Keratinocyte (primary cell): Measurements from ENCODE around the gene CHN2. TPM values are rescaled to one million over a fixed set of nuclear protein-coding genes. Genes with fewer than 3 reads are reported as not detected.

ENCODE experiments used
- DNase-seq: peaks from one replicate; pipeline ENCODE4 v3.0.0-alpha.2; 2011; ENCODE audit warnings: low read depth, missing footprints, low spot score
- FAIRE-seq: peaks from 2 replicates; lab custom pipeline; 2011; peaks lifted over from hg19 to GRCh38; lab: Jason Lieb, UNC
- H2AFZ ChIP-seq: 2 replicates; pipeline ENCODE4 v1.6.0; 2012; ENCODE audit warnings: low read length, control low read depth, inconsistent platforms; ENCODE audit not compliant: control insufficient read depth
- H3K27ac ChIP-seq: 2 replicates; pipeline ENCODE4 v1.5.1; 2011; ENCODE audit warnings: low read length; ENCODE audit not compliant: control insufficient read depth, insufficient read depth
- H3K27me3 ChIP-seq: 3 replicates; pipeline ENCODE4 v1.6.0; 2011; ENCODE audit warnings: low read length; ENCODE audit not compliant: control insufficient read depth, insufficient read depth; ENCODE audit errors: extremely low read depth
- H3K36me3 ChIP-seq, 2 experiments: 2 replicates in 1 of 2; 3 replicates in 1 of 2; pipeline ENCODE4 v1.5.1; 2011; ENCODE audit warnings: low read length in 2 of 2, mild to moderate bottlenecking in 1 of 2; ENCODE audit not compliant: control insufficient read depth in 2 of 2, insufficient read depth in 2 of 2; ENCODE audit errors: extremely low read depth in 1 of 2
- H3K4me1 ChIP-seq: 3 replicates; pipeline ENCODE4 v1.5.1; 2011; ENCODE audit warnings: low read length; ENCODE audit not compliant: control insufficient read depth, insufficient read depth; ENCODE audit errors: extremely low read depth
- H3K4me2 ChIP-seq: 3 replicates; pipeline ENCODE4 v1.6.0; 2011; ENCODE audit warnings: low read depth, low read length; ENCODE audit not compliant: control insufficient read depth, insufficient read depth; ENCODE audit errors: extremely low read depth
- H3K4me3 ChIP-seq, 3 experiments: fragments of 200-600 bp in 1 of 3; sonication (generic) in 1 of 3; 2 replicates in 2 of 3; 3 replicates in 1 of 3; pipeline ENCODE4 v1.5.1; 2011 to 2016; ENCODE audit warnings: low read length in 3 of 3, mild to moderate bottlenecking in 3 of 3, control low read depth in 2 of 3, inconsistent platforms in 1 of 3, low read depth in 1 of 3, mixed read lengths in 1 of 3, mixed run types in 1 of 3, moderate library complexity in 1 of 3; ENCODE audit not compliant: control insufficient read depth in 2 of 3, insufficient read depth in 2 of 3; ENCODE audit errors: extremely low read depth in 1 of 3
- H3K79me2 ChIP-seq: 2 replicates; pipeline ENCODE4 v1.6.0; 2012; ENCODE audit warnings: low read length; ENCODE audit not compliant: control insufficient read depth, insufficient read depth
- H3K9ac ChIP-seq: 3 replicates; pipeline ENCODE4 v1.6.0; 2011; ENCODE audit warnings: low read length; ENCODE audit not compliant: control insufficient read depth, insufficient read depth; ENCODE audit errors: extremely low read depth
- H3K9me1 ChIP-seq: 3 replicates; pipeline ENCODE4 v1.6.0; 2011; ENCODE audit warnings: low read length; ENCODE audit not compliant: control insufficient read depth, insufficient read depth; ENCODE audit errors: extremely low read depth
- H3K9me3 ChIP-seq: 2 replicates; pipeline ENCODE4 v1.5.1; 2012; ENCODE audit warnings: low read depth, low read length; ENCODE audit not compliant: control insufficient read depth
- H4K20me1 ChIP-seq: 3 replicates; pipeline ENCODE4 v1.6.0; 2011; ENCODE audit warnings: low read length; ENCODE audit not compliant: control insufficient read depth, insufficient read depth; ENCODE audit errors: extremely low read depth
- EZH2 ChIP-seq: IDR thresholded peaks from one replicate; pipeline ENCODE4 v1.6.1; 2012; ENCODE audit warnings: inconsistent platforms, mild to moderate bottlenecking, low read length, moderate library complexity
- dilution Hi-C: fragments of 300-500 bp; cut with MboI; formaldehyde crosslinking; loops from one replicate; pipeline ENCODE4 v1.7.0; 2020; ENCODE audit warnings: low sequenced_read_pairs; ENCODE audit not compliant: extremely low pct_ligation_motif_present
- polyA plus RNA-seq, 5 experiments: library from polyadenylated mRNA; depleted of rRNA in 3 of 5; stranded (reverse) in 3 of 5; stranded (forward) in 1 of 5; unstranded in 1 of 5; fragments of >200 nt; gene quantifications; 1 replicate in 1 of 5; 2 replicates in 3 of 5; 3 replicates in 1 of 5; pipeline versions ENCODE4 v1.2.1 to v1.2.3, GENCODE V29; 2011 to 2012; ENCODE audit warnings: missing spikeins in 2 of 5, low read depth in 1 of 5, low replicate concordance in 1 of 5
- TF ChIP-seq, protein P1 (sequence below), 3 experiments: IDR thresholded peaks in 1 of 3; conservative IDR thresholded peaks in 1 of 3; optimal IDR thresholded peaks in 1 of 3; 2 replicates in 2 of 3; 3 replicates in 1 of 3; pipeline versions ENCODE3 to v1.5.1; 2011; ENCODE audit warnings: low read length in 3 of 3, mild to moderate bottlenecking in 3 of 3, moderate library complexity in 2 of 3, control low read depth in 1 of 3, inconsistent platforms in 1 of 3; ENCODE audit not compliant: insufficient read depth in 2 of 3; ENCODE audit errors: extremely low read depth in 1 of 3

The CHN2 gene
- polyA plus RNA-seq, 1 donor (not counting 4 experiments of a cell fraction or from before 2014, with no cell fraction given) = 1.8 TPM

DNA sequence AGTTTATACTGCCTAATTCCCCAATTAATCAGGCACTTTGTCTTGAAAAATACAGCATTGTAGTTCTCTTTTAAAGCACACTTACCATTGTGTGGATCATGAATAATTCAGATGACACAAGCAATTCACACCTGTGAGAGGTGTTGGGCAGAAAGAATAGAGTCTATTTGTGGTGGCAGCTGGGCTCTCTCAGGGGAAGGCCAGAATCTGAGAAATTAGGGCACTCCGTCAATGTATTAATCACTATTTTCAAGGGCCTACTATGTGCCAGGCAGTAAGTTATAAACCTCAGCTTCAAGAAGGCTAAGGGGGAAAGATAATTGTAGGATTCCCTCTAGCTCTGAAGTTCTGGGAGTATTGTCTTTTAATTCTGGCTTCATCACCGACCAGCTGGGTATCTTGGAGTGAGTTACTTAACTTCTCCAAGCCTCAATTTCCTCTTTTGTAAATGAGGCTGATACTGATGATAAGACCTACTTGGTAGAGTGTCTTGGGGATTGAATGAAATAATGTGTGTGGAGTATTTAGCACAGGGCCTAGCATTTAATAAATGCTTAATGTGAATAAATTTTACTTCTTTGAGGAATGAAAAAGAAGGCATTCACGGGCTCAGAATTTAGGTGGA, 2.5 kb downstream of the CHN2 start:
- Histone ChIP-seq H3K4me3 (no peak overlapping the region), H3K79me2 (no peaks in the 10 kb centered on the region), H3K4me2 (no peak overlapping the region), H2AFZ (no peak overlapping the region), H3K27me3 (peaks cover 3% of the 10 kb centered on the region), H3K27ac (no peak overlapping the region), H3K36me3 (no peaks in the 10 kb centered on the region), H4K20me1 (no peaks in the 10 kb centered on the region), H3K9ac (no peak overlapping the region), H3K9me3 (no peaks in the 10 kb centered on the region), H3K4me1 (peaks cover 3% of the 10 kb centered on the region), H3K9me1 (no peaks in the 10 kb centered on the region)
- dilution Hi-C loops = no loop called here
- no peak for TF ChIP-seq EZH2
- TF ChIP-seq, protein P1, sequence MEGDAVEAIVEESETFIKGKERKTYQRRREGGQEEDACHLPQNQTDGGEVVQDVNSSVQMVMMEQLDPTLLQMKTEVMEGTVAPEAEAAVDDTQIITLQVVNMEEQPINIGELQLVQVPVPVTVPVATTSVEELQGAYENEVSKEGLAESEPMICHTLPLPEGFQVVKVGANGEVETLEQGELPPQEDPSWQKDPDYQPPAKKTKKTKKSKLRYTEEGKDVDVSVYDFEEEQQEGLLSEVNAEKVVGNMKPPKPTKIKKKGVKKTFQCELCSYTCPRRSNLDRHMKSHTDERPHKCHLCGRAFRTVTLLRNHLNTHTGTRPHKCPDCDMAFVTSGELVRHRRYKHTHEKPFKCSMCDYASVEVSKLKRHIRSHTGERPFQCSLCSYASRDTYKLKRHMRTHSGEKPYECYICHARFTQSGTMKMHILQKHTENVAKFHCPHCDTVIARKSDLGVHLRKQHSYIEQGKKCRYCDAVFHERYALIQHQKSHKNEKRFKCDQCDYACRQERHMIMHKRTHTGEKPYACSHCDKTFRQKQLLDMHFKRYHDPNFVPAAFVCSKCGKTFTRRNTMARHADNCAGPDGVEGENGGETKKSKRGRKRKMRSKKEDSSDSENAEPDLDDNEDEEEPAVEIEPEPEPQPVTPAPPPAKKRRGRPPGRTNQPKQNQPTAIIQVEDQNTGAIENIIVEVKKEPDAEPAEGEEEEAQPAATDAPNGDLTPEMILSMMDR (optimal IDR thresholded peaks at IDR 0.05 in 1 of 3, IDR thresholded peaks at IDR 0.05 in 1 of 3, conservative IDR thresholded peaks at IDR 0.05 in 1 of 3; ENCODE audit: extremely low read depth in 1 of 3, insufficient read depth in 2 of 3, low read length in 3 of 3) = no peak
- FAIRE-seq = no peak
- no peak for DNase-seq

DNA sequence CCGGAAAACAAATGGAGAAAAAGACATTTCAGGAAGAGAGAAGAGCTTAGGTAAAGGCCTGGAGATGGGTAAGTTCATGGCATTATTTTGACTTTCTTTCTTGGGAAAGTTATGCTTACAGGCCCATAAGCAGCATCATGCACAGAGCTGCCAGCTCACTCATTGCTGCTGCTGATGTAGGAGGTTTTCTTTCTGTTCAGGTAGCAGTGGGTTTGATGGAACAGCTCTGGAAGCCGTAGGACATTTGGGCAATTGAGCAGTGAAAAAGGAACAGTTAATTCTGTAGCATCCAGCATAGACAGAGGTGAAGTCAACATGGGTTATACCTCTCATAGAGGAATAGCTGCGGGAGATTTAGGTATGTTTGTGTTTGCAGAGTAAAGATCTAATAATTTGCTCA, 3.3 kb downstream of the CHN2 start:
- Histone ChIP-seq H3K36me3 (no peaks in the 10 kb centered on the region), H3K4me1 (peaks cover 3% of the 10 kb centered on the region), H3K27ac (no peak overlapping the region), H3K4me2 (no peak overlapping the region), H4K20me1 (no peaks in the 10 kb centered on the region), H3K4me3 (no peak overlapping the region), H3K79me2 (no peaks in the 10 kb centered on the region), H3K27me3 (peaks cover 3% of the 10 kb centered on the region), H3K9me1 (no peaks in the 10 kb centered on the region), H3K9ac (no peak overlapping the region), H3K9me3 (no peaks in the 10 kb centered on the region), H2AFZ (no peak overlapping the region)
- FAIRE-seq (no peak), DNase-seq (no peak)
- dilution Hi-C loops = no loop called here
- no peak for TF ChIP-seq EZH2
- TF ChIP-seq, protein P1 (optimal IDR thresholded peaks at IDR 0.05 in 1 of 3, IDR thresholded peaks at IDR 0.05 in 1 of 3, conservative IDR thresholded peaks at IDR 0.05 in 1 of 3; ENCODE audit: extremely low read depth in 1 of 3, insufficient read depth in 2 of 3, low read length in 3 of 3) = no peak
